ENCODE results near the gene GBE1.
"Not testable (repeated sequence)": the region's sequence is repeated elsewhere in the genome, so short reads cannot be mapped to it uniquely, and the experiment has no call there.

Gene GBE1

GRCh38 chr3:81518945-81519344 is 242.5 kb downstream of the GBE1 start:
- DNase-seq: no peak

- no peak for DNase-seq
Observed at GRCh38 chr3:81516042-81516441, 245.4 kb downstream of the GBE1 start.

- no peak for DNase-seq
Observed at GRCh38 chr3:81513591-81513990, 247.9 kb downstream of the GBE1 start.

GRCh38 chr3:81503026-81503425 is 258.4 kb downstream of the GBE1 start:
- no peak for DNase-seq

- no peak for DNase-seq
Observed at GRCh38 chr3:81502236-81502635, 259.2 kb downstream of the GBE1 start.

GRCh38 chr3:81500039-81500438 is 261.4 kb downstream of the GBE1 start:
- DNase-seq: no peak

- no peak for DNase-seq
Observed at GRCh38 chr3:81497572-81498251, 263.7 kb downstream of the GBE1 start.

- DNase-seq: no peak
Observed at GRCh38 chr3:81496407-81497104, 264.9 kb downstream of the GBE1 start.

- not testable (repeated sequence) for DNase-seq
Observed at GRCh38 chr3:81492471-81492870, 269.0 kb downstream of the GBE1 start.

- no peak for DNase-seq
Observed at GRCh38 chr3:81492040-81492439, 269.4 kb downstream of the GBE1 start.

GRCh38 chr3:81490541-81491288 is 270.7 kb downstream of the GBE1 start:
- peak; percentile 84 for DNase-seq

- DNase-seq: no peak
Observed at GRCh38 chr3:81485444-81485865, 276.0 kb downstream of the GBE1 start.

GRCh38 chr3:81484520-81484919 is 276.9 kb downstream of the GBE1 start:
- DNase-seq: no peak

GRCh38 chr3:81483046-81483445 is 278.4 kb downstream of the GBE1 start:
- no peak for DNase-seq

- DNase-seq: no peak
Observed at GRCh38 chr3:81477740-81478139, 283.7 kb downstream of the GBE1 start.

- no peak for DNase-seq
Observed at GRCh38 chr3:81476692-81477091, 284.8 kb downstream of the GBE1 start.

GRCh38 chr3:81472600-81473362 is 288.7 kb downstream of the GBE1 start:
- DNase-seq: no peak

GRCh38 chr3:81470524-81471278 is 290.7 kb downstream of the GBE1 start:
- DNase-seq: no peak

- DNase-seq: no peak
Observed at GRCh38 chr3:81468391-81468790, 293.1 kb downstream of the GBE1 start.

- no peak for DNase-seq
Observed at GRCh38 chr3:81466201-81466560, 295.3 kb downstream of the GBE1 start.

- DNase-seq: no peak
Observed at GRCh38 chr3:81465510-81466200, 295.8 kb downstream of the GBE1 start.

GRCh38 chr3:81463781-81464180 is 297.7 kb downstream of the GBE1 start:
- no peak for DNase-seq

All from OCI-M1 (cell line).